Thoracic aorta (tissue), 2 donors: Measurements from ENCODE around the gene AP1S3. TPM values are rescaled to one million over a fixed set of nuclear protein-coding genes. Genes with fewer than 3 reads are reported as not detected.

ENCODE experiments used
- ATAC-seq: fragments of 150-250 bp; one replicate; pipeline ENCODE4 v1.8.0; 2017; ENCODE audit warnings: low read depth; ENCODE audit not compliant: insufficient number of reproducible peaks, low FRiP score
- DNase-seq: peaks from one replicate; pipeline ENCODE4 v3.0.0-alpha.2; 2020; ENCODE audit warnings: low spot score
- H3K27ac ChIP-seq, 2 donors: fragments of 200-600 bp; sonication (generic); 1 replicate in 1 of 2; 2 replicates in 1 of 2; pipeline ENCODE4 v1.5.1; 2016; ENCODE audit warnings: mild to moderate bottlenecking in 2 of 2, moderate library complexity in 2 of 2
- H3K27me3 ChIP-seq: fragments of 200-600 bp; sonication (generic); replicated peaks from 2 replicates; pipeline ENCODE4 v1.6.0; 2016; ENCODE audit warnings: mild to moderate bottlenecking; ENCODE audit not compliant: insufficient read depth
- H3K36me3 ChIP-seq: fragments of 200-600 bp; sonication (generic); one replicate; pipeline ENCODE4 v1.5.1; 2016
- H3K4me1 ChIP-seq, 2 donors: fragments of 200-600 bp; sonication (generic); 1 replicate in 1 of 2; 2 replicates in 1 of 2; pipeline versions ENCODE4 v1.5.1 to v1.6.0; 2016; ENCODE audit warnings: low read depth in 2 of 2, mild to moderate bottlenecking in 1 of 2; ENCODE audit not compliant: control insufficient read depth in 1 of 2
- H3K4me3 ChIP-seq: fragments of 200-600 bp; sonication (generic); 2 replicates; pipeline ENCODE4 v1.5.1; 2016; ENCODE audit warnings: mild to moderate bottlenecking
- H3K9me3 ChIP-seq: fragments of 200-600 bp; sonication (generic); 2 replicates; pipeline ENCODE4 v1.5.1; 2016
- CTCF ChIP-seq: fragments of 200-600 bp; sonication (generic); IDR thresholded peaks from one replicate; pipeline ENCODE4 v1.5.1; 2019; ENCODE audit warnings: antibody characterized with exemption
- total RNA-seq, 2 donors: library from RNA; depleted of rRNA; stranded (reverse); fragments of >200 nt; gene quantifications; one replicate each; pipeline versions ENCODE4 v1.1.0 to v1.2.3, GENCODE V29; 2016

Gene AP1S3
- 1 to 10 TPM in 1 of 2 donors, under 1 TPM in 1; 0.95 to 3.0 TPM for total RNA-seq

- H3K4me3 ChIP-seq: peak within 1 kb of the TSS; percentile 94
- no peaks in the 10 kb centered on the region for H3K36me3 ChIP-seq
- DNase-seq (no peak), ATAC-seq (peak; percentile 74)
- no peak for TF ChIP-seq CTCF
- no peaks in the 10 kb centered on the region for H3K9me3 ChIP-seq
- H3K4me1 ChIP-seq: peaks cover 8% of the 10 kb centered on the region in 2 donors
- no peaks in the 10 kb centered on the region for H3K27me3 ChIP-seq
- peak within 1 kb of the TSS in 1 of 2 donors; percentile 60 for H3K27ac ChIP-seq
Observed at GRCh38 chr2:223837287-223838061, at the start of gene AP1S3. AP1S3 (minus strand) TSS chr2:223837582; CDS start chr2:223837450, 132 bp downstream.

- H3K9me3 ChIP-seq: no peaks in the 10 kb centered on the region
- H3K4me3 ChIP-seq: no peak overlapping the region
- H3K4me1 ChIP-seq: no peaks in the 10 kb centered on the region
- no peaks in the 10 kb centered on the region for H3K27me3 ChIP-seq
- no peak for TF ChIP-seq CTCF
- DNase-seq (no peak), ATAC-seq (no peak)
- H3K36me3 ChIP-seq: peaks cover 10% of the 10 kb centered on the region
- H3K27ac ChIP-seq: no peak overlapping the region
Observed at GRCh38 chr2:223887127-223887526, 49.7 kb upstream of the AP1S3 start.

- Histone ChIP-seq H3K27me3 (no peaks in the 10 kb centered on the region), H3K36me3 (peaks cover 14% of the 10 kb centered on the region), H3K27ac (no peak overlapping the region), H3K4me3 (no peak overlapping the region), H3K4me1 (no peaks in the 10 kb centered on the region), H3K9me3 (no peaks in the 10 kb centered on the region)
- ATAC-seq: no peak
- no peak for DNase-seq
- no peak for TF ChIP-seq CTCF
Observed at GRCh38 chr2:223886726-223887125, 49.3 kb upstream of the AP1S3 start.

- H3K4me1 ChIP-seq: no peaks in the 10 kb centered on the region
- no peak overlapping the region for H3K27ac ChIP-seq
- no peaks in the 10 kb centered on the region for H3K9me3 ChIP-seq
- H3K36me3 ChIP-seq: peaks cover 31% of the 10 kb centered on the region
- no peak for DNase-seq
- H3K4me3 ChIP-seq: no peak overlapping the region
- no peak for ATAC-seq
- TF ChIP-seq CTCF: no peak
- H3K27me3 ChIP-seq: no peaks in the 10 kb centered on the region
Observed at GRCh38 chr2:223884399-223884798, 47.0 kb upstream of the AP1S3 start.

- ATAC-seq (no peak), DNase-seq (no peak)
- H3K4me3 ChIP-seq: no peak overlapping the region
- TF ChIP-seq CTCF: no peak
- no peak overlapping the region for H3K27ac ChIP-seq
- H3K36me3 ChIP-seq: peaks cover 45% of the 10 kb centered on the region
- H3K4me1 ChIP-seq: no peaks in the 10 kb centered on the region
- no peaks in the 10 kb centered on the region for H3K9me3 ChIP-seq
- H3K27me3 ChIP-seq: no peaks in the 10 kb centered on the region
Observed at GRCh38 chr2:223882715-223883114, 45.3 kb upstream of the AP1S3 start.
